Suppressor macrophage treated with lipopolysaccharide for 4 hours (primary cell): Measurements from ENCODE around the gene PRSS57.
"Not testable (repeated sequence)": the region's sequence is repeated elsewhere in the genome, so short reads cannot be mapped to it uniquely, and the experiment has no call there.

ENCODE experiments used
- DNase-seq: peaks from one replicate; pipeline ENCODE4 v3.0.0-alpha.2; 2020

Gene PRSS57

DNA sequence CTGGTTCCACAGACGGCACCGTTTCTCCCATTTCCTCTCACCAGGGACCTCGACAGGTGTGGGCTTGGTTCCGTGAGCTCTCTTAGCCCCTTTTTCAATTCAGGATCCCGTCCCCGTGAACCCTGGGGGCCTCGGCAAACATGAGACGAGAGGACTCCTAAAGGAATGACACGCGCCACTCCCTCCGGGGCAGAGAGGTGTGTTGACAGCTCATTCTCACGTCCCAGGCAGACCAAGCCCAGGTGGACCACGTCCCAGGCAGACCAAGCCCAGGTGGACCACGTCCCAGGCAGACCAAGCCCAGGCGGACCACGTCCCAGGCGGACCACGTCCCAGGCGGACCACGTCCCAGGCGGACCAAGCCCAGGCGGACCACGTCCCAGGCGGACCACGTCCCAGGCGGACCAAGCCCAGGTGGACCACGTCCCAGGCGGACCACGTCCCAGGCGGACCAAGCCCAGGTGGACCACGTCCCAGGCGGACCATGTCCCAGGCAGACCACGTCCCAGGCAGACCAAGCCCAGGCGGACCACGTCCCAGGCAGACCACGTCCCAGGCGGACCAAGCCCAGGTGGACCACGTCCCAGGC, 28.2 kb downstream of the PRSS57 start:
- DNase-seq: not testable (repeated sequence)

DNA sequence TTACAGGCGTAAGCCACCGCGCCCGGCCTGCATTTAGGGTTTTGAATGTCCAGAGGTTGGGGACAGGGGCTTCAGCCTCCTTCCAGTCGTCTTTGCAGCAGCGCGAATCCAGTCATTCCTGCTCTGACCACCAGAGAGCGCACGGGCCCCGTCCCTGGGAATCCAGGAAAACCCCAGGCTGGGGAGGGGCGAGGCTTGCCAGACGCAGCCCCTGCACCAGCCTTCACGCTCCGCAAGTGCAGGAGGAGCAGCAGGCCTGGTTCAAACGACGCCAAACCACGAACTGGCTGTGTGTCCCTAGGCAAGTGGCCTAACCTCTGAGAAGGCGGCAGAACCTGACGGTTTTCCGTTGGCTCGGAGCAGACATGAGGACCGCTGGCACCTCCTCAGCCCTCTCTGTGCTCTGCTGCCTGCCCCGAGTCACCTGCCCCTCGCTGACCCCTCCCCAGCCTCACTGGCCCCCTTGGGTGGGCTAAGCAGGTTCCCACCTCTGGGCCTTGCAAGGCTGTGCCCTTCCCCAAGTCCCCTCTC, 30.3 kb downstream of the PRSS57 start:
- DNase-seq: peak; percentile 82

GRCh38 chr19:663682-664117, 31.6 kb downstream of the PRSS57 start:
- no peak for DNase-seq

DNA sequence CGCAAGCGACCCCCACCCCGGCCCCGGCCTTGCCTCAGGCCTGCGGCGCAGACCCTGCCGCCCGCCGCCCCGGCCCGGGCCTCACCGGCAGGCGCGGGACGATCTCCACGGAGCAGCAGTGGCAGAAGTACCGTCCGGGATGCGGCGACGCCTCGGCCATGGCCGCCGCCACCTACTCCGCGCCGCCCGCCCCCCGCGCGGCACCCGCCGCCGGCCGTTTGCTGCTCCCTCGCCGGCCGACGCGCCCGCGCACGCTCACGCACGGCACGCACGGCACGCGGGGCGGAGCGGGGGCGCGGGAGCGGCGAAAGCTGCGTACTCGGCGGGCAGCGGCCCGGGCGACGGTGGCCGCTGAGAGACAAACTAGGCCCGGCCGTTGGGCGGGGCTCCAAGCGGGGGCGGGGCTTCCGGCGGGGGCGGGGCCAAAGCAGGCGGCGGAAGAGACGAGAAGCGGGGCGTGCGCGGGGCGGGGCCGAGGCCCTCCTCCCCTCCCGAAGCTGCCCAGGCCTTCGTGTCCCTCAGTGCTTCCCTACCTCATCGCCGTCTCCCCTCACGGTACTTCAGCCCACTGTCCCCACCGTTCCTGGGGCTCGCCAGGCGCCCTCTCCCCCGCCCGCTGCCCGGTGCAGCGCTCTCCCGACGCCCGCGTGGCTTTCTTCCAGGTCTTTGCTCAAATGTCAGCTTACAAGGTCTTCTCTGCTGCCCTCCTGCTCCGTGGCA, 32.1 kb downstream of the PRSS57 start, which contains the start of gene RNF126:
Gene RNF126 (minus strand): TSS at position 253 of the 720 bp plus-strand sequence. CDS start 93 bp downstream, at position 160.
- peak; percentile 98 for DNase-seq

DNA sequence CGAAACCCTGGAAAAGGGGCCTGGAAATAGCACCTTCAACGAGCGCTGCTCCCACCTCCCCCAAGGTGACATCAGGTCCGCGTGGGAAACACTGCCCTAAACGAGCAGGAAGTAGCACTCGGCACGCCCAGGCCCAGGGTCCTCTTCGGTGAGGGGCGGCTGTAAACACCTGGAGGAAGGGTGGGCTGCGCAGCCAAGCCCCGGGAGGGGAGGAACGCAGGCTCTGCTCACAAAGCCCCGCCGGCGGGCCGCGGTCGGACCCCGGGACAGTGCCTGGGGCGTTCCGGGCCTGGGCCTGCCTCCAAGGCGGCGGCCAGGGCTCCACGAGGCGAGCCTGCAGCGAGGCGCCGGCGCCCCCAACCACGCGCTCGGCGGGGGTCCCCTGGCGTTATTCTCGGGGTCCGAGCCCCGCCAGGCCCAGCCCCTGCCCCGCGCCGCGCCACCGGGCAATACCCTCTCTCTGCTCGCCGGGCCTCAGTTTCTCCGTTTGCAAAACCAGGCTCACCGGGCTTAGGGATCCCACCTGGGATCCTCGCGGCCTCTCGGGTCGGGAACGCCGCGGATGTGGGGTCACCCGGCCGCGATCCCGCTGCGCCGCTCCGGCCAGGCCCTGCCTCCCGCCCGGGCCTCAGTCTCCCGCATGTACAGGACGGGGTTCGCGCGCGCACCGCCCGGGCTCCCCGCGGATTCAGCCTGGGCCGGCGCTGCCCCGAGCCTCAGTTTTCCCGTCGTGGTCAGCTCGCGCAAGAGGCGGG, 32.9 kb downstream of the PRSS57 start:
- peak; percentile 61 for DNase-seq

- peak; percentile 39 for DNase-seq
Measured at GRCh38 chr19:661427-662196, 33.6 kb downstream of the PRSS57 start.

DNA sequence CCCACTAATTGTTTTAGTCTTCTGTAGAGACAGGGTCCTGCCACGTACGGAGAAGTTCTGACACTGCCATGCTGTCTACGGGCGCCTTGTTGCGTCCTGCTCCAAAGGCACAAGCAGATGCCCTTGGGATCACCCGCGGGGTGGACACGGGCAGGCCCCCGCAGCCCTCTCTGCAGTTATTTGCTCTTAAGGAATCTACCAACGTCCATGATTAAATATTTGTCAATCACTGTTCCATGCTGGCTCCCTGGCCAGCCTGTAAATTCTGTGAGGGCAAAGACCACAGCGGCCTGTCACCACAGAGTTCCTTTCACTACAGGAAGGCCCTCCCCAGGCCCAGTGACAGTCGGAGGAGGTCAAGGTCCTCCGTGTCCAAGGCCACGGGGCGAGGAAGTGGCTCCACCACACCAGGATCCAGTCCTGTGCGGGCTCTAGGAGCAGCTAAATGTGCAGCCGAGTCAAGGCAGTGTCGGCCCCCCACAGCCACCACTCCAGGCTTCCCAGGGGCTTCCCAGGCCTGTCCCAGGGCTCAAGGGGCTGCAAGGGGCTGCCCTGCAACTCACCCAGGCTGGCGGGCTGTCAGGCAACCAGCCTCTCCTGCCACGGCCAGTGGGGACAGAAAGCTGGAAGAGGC, 34.3 kb downstream of the PRSS57 start:
- no peak for DNase-seq

DNA sequence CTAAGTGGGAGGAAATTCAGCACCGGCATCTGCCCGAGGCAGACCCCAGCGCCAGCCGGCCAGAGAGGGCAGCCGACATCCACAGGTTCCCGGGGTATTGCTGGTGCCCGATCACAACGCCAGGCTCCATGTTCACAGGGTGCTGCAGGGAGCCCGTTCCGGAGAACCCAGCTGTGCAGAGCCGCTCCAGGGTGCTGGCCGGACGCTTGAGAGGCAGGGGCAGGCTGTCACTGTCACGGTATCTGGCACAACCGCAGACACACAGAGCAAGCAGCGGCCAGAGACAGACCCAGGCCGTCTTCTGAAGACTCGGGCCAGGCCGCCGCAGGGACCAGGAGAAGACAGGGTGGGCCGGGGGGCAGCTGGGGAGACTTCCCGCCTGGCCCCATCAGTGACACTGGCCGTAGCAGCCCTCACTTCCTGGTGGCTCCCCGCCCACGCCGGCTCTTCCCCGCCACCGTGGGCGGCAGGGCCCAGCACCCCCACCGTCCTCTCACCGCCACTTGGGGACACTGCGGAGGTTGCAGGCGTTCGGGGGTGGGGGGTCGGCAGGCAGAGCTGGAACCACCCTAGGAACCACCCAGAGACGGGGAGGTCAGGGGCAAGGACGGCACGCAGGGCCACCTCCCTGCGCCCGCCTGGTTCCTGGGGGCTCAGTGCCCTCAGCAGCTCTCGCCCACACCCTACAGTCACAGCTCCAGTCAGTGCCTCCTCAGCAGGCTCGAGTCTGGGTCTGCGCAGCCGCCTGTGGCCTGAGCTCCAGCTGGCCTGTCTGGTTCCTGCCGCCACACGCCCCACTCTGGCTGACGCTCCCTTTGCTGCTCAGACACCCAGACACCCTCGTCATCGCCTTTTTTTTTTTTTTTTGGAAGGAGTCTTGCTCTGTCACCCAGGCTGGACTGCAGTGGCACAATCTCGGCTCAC, 36.1 kb downstream of the PRSS57 start:
- no peak for DNase-seq

DNA sequence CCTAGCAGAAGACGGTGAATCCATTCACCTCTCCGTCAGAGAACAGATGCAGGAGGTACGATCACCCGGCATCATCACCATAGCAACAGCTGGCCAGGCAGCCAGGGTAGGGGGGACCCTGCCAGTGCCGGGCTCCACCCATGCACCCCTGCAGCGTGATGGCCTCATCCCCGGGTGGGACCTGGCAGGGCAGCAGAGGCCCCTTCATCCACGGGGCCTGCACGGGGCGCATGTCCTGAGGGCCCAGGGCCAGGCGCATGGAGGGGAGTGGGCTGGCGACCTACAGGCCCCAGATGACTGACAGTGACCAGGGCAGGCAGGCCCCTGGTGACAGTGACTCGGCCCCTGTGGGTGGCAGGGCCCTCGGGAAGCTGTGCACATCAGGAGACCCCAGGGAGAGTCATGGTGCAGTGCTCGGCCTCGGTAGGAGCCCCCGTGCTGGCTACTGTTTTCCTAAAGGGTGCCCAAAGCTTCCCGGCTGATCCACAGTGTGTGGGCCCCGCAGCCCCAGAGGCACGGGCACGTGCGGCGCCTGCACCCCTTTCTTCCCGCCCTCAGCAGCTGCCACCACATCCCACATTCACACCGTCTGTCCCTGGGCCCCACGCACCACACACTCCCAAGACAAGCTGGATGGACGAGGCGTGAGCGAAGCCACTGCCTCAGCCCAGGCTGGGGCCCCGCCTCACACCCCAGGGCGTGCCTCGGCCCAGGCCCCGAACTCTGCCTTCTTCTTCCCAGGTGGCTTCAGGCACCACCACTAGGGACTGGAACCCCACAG, 37.0 kb downstream of the PRSS57 start:
- DNase-seq: no peak

DNA sequence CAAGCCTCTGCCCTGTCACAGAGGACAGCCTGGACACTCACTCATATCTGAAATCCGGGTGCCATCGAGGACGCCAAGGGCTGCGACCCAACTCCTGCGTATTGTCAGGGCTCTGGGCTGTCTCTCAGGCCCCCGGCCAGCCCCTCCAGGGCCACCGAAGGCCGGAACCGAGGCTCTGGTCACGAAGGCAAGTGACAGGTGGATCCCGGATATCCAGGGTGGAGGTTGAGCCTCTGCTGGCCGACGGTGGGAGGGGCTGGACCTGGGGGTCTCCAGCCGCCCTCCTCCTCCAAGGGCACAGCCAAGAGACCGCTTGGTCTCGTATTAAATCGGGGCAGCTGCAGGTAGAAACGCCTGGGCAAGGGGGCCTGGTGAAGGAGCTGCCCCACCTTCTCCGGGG, 37.6 kb downstream of the PRSS57 start:
- no peak for DNase-seq

DNA sequence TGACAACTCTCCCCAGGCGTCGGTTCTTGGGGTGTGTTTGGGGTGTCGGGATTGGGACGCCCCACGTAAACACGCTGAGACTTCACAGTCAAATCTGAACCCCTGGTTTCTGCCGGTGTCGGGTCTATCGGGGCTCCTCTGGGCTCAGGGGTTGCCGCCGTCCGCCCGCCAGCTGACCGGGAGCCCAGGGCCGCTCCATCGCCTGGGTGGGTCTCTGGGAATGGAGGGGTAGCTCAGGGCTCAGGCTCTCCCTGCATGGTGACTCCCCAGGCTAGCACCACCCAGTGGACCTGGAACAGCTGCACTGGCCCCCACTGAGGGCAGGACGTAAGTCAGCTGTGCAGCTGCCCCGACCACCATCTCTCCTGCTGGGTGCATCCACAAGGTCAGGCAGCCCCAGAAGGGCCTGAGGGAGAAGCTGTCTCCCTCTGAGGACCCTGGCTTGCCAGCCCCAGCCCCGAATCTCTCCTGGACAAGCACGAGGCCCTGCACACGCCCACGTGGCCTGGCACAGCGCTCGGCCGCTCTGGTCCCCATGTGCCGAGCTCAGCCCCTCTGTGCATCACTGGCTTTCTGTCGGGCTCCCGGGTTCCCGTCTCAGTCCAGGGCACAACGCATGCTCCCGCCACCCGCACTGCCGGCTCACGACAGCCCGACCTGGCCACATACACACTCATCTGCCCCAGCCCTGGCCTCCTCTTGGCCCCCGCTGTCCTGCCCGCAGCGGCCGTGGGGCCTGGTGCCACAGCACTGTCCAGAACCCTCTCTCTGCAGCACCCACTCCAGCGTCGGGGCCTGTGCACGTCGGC, 38.3 kb downstream of the PRSS57 start:
- no peak for DNase-seq

- DNase-seq: no peak
Measured at GRCh38 chr19:655691-656090, 39.6 kb downstream of the PRSS57 start.

- no peak for DNase-seq
Measured at GRCh38 chr19:653425-653824, 41.8 kb downstream of the PRSS57 start.

DNA sequence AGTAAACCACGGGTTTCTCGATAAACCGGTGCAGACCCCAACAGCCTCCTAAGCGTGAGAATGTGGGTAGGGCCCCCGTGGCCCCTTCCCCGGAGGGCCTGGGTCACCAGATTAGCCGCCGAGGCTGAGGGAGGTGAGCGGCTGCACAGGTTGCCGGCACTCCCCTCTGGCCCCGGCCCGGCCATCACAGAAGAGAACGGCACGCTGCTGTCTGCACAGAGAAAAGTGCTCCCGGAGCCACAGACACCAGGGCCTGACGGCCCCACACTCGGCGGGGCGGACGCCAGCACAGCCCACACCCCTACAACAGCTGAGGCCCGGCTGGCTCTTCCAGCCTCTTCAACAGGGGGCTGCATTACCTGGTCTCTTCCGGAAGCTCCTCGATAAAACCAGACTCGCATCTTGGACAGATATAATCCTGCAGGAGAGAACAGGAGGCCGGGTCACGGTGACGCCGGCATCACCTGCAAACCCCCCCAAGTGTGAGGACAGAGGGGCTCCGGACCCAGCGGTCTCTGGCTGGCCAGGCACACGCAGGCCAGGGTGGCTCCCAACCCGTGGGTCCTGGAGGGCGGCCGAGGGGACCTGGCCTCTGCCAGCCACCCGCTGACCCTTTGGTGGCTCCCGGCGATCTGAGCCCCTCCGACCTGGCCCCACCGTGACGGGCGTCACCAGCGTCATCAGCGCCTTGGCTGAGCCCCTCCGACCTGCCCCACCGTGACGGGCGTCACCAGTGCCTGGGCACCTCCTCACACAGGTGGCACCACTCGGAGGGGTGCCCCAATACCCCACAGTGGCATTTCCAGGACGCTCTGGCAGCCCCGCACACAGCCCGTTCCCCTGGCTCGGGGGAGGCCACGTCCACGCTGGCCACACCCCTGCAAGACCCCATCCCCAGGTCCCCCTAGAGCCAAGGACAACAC, 42.5 kb downstream of the PRSS57 start:
- DNase-seq: no peak

DNA sequence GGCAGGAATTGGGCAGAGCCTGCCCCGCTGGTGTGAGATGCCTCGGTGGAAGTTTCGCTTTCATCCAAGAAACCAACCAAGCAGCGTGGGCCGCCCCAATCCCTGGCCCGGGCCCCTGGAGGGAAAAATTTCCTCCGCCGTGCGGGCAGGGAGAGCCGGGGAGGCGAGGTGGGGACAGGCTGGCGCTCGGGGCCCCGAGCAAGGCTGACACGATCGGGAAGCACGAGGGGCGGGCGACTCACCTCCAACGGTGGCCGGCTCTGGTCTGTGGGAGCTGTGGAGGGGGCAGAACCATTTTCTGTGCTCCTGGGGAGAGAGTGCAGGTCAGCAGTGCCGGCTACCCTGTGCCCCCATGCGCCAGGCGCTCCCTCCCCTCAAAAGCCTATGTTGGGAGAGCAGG, 43.3 kb downstream of the PRSS57 start:
- DNase-seq: no peak

DNA sequence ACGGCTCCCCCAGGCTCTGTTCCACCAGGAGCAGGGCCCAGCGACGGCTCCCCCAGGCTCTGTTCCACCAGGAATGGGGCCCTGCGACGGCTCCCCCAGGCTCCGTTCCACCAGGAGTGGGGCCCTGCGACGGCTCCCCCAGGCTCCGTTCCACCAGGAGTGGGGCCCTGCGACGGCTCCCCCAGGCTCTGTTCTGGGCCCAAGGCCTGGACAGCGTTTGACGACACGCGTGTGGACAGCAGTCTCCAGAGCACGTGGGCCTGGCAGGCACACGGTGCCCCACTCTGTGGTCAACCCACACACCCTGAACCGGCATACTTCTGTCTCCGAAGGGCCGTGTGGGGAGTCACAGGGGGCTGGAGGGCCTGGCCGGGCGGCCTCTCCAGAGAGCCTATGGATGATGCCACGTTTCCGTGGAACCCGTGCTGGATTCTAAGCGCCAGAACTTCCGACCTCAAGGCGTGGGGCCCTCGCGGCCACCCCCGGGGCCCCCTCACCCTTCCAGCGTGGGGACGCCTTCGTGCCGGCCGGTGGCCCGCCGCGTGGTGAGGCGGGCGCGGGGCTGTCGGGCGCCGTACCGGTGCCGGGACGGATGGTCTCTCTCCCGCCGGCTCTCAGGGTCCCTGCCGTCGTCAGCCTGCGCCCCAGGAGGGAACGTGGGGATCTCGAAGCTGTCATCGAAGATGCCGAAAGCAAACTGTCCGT, 44.0 kb downstream of the PRSS57 start:
- DNase-seq: no peak

GRCh38 chr19:650121-650520, 45.1 kb downstream of the PRSS57 start:
- no peak for DNase-seq
